ENCODE results near the gene ARPC2.

ARPC2 gene

GRCh38 chr2:218293715-218294429, 76.9 kb downstream of the ARPC2 start:
- Histone ChIP-seq H3K36me3 (ENCODE audit: insufficient read depth, low read length) (no peaks in the 10 kb centered on the region), H3K4me3 (ENCODE audit: low read length, poor library complexity, severe bottlenecking) (no peak overlapping the region), H2AFZ (ENCODE audit: low read length) (no peak overlapping the region), H3K9me2 (replicated peaks; ENCODE audit: low read depth, low read length) (no peaks in the 10 kb centered on the region), H3K9ac (ENCODE audit: low read depth, low read length, poor library complexity, severe bottlenecking) (no peak overlapping the region), H4K20me1 (ENCODE audit: insufficient read depth, low read length, poor library complexity, severe bottlenecking) (no peaks in the 10 kb centered on the region), H3K4me2 (ENCODE audit: low read depth, low read length, poor library complexity, severe bottlenecking) (no peak overlapping the region), H3K4me1 (ENCODE audit: insufficient read depth, low read length, poor library complexity, severe bottlenecking) (no peaks in the 10 kb centered on the region), H3K9me3 (ENCODE audit: insufficient read depth, low read depth, low read length) (no peaks in the 10 kb centered on the region), H3F3A (ENCODE audit: low read depth) (no peaks in the 10 kb centered on the region), H3K27me3 (ENCODE audit: insufficient read depth, low read length, poor library complexity, severe bottlenecking) (no peaks in the 10 kb centered on the region), H3K79me2 (ENCODE audit: insufficient read depth, low read length) (no peaks in the 10 kb centered on the region)
- no peak for TF ChIP-seq EZH2phosphoT487 (IDR thresholded peaks at IDR 0.05; ENCODE audit: borderline replicate concordance)
- TF ChIP-seq, protein P1, sequence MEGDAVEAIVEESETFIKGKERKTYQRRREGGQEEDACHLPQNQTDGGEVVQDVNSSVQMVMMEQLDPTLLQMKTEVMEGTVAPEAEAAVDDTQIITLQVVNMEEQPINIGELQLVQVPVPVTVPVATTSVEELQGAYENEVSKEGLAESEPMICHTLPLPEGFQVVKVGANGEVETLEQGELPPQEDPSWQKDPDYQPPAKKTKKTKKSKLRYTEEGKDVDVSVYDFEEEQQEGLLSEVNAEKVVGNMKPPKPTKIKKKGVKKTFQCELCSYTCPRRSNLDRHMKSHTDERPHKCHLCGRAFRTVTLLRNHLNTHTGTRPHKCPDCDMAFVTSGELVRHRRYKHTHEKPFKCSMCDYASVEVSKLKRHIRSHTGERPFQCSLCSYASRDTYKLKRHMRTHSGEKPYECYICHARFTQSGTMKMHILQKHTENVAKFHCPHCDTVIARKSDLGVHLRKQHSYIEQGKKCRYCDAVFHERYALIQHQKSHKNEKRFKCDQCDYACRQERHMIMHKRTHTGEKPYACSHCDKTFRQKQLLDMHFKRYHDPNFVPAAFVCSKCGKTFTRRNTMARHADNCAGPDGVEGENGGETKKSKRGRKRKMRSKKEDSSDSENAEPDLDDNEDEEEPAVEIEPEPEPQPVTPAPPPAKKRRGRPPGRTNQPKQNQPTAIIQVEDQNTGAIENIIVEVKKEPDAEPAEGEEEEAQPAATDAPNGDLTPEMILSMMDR (conservative IDR thresholded peaks at IDR 0.05; ENCODE audit: low read length): no peak

DNA sequence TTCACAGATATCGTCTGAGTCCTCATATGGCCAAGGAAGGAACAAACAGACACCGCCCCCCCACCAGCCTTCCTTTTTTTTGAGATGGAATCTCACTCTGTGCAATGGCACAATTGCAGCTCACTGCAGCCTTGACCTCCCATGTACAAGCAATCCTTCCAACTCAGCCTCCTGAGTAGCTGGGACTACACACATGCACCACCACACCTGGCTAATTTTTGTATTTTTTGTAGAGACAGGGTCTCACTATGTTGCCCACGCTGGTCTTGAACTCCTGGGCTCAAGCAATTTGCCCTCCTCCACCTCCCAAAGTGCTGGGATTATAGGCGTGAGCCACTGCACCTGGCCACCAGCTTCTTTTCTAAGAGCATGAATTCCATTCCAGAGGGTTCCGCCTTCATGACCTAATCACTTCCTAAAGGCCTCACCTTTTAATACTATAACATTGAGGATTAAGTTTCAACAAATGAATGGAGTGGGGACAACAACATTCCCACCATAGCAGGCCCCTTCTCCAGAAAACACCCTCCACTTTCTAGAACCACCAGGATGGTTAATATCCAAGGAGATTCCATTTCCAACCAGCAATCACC, 77.5 kb downstream of the ARPC2 start:
- no peaks in the 10 kb centered on the region for H3F3A ChIP-seq (ENCODE audit: low read depth)
- no peak overlapping the region for H3K9ac ChIP-seq (ENCODE audit: low read depth, low read length, poor library complexity, severe bottlenecking)
- no peak overlapping the region for H3K4me2 ChIP-seq (ENCODE audit: low read depth, low read length, poor library complexity, severe bottlenecking)
- H3K79me2 ChIP-seq (ENCODE audit: insufficient read depth, low read length): no peaks in the 10 kb centered on the region
- H2AFZ ChIP-seq (ENCODE audit: low read length): no peak overlapping the region
- no peak for TF ChIP-seq EZH2phosphoT487 (IDR thresholded peaks at IDR 0.05; ENCODE audit: borderline replicate concordance)
- TF ChIP-seq, protein P1 (conservative IDR thresholded peaks at IDR 0.05; ENCODE audit: low read length): no peak
- H4K20me1 ChIP-seq (ENCODE audit: insufficient read depth, low read length, poor library complexity, severe bottlenecking): no peaks in the 10 kb centered on the region
- H3K9me2 ChIP-seq (replicated peaks; ENCODE audit: low read depth, low read length): no peaks in the 10 kb centered on the region
- no peaks in the 10 kb centered on the region for H3K27me3 ChIP-seq (ENCODE audit: insufficient read depth, low read length, poor library complexity, severe bottlenecking)
- H3K36me3 ChIP-seq (ENCODE audit: insufficient read depth, low read length): no peaks in the 10 kb centered on the region
- H3K4me1 ChIP-seq (ENCODE audit: insufficient read depth, low read length, poor library complexity, severe bottlenecking): no peaks in the 10 kb centered on the region
- no peak overlapping the region for H3K4me3 ChIP-seq (ENCODE audit: low read length, poor library complexity, severe bottlenecking)
- no peaks in the 10 kb centered on the region for H3K9me3 ChIP-seq (ENCODE audit: insufficient read depth, low read depth, low read length)

- no peak overlapping the region for H3K4me2 ChIP-seq (ENCODE audit: low read depth, low read length, poor library complexity, severe bottlenecking)
Observed at GRCh38 chr2:218295029-218295428, 78.0 kb downstream of the ARPC2 start.

More at GRCh38 chr2:218295029-218295428, 78.0 kb downstream of the ARPC2 start:
- Histone ChIP-seq H3K9me3 (ENCODE audit: insufficient read depth, low read depth, low read length) (no peaks in the 10 kb centered on the region), H3K4me1 (ENCODE audit: insufficient read depth, low read length, poor library complexity, severe bottlenecking) (no peaks in the 10 kb centered on the region), H3K9ac (ENCODE audit: low read depth, low read length, poor library complexity, severe bottlenecking) (no peak overlapping the region), H4K20me1 (ENCODE audit: insufficient read depth, low read length, poor library complexity, severe bottlenecking) (no peaks in the 10 kb centered on the region), H3K9me2 (replicated peaks; ENCODE audit: low read depth, low read length) (no peaks in the 10 kb centered on the region), H3K27me3 (ENCODE audit: insufficient read depth, low read length, poor library complexity, severe bottlenecking) (no peaks in the 10 kb centered on the region), H3K36me3 (ENCODE audit: insufficient read depth, low read length) (no peaks in the 10 kb centered on the region), H3K79me2 (ENCODE audit: insufficient read depth, low read length) (no peaks in the 10 kb centered on the region), H3K4me3 (ENCODE audit: low read length, poor library complexity, severe bottlenecking) (no peak overlapping the region), H2AFZ (ENCODE audit: low read length) (no peak overlapping the region; the same call in 1 of the 2 replicates), H3F3A (ENCODE audit: low read depth) (no peaks in the 10 kb centered on the region)
- TF ChIP-seq, protein P1 (conservative IDR thresholded peaks at IDR 0.05; ENCODE audit: low read length): no peak
- no peak for TF ChIP-seq EZH2phosphoT487 (IDR thresholded peaks at IDR 0.05; ENCODE audit: borderline replicate concordance)
